ENCODE data around the gene WDR72. TPM values are rescaled to one million over a fixed set of nuclear protein-coding genes. Genes with fewer than 3 reads are reported as not detected.

Gene WDR72
- total and polyA plus RNA-seq, 2 donors (not counting 1 experiment from before 2014, with no cell fraction given) = not detected

- TF ChIP-seq CTCF (IDR thresholded peaks at IDR 0.05) (no peak), EZH2 (IDR thresholded peaks at IDR 0.05; ENCODE audit: borderline replicate concordance, insufficient read depth, low read depth, low read length, poor library complexity, severe bottlenecking) (no peak)
- no peaks in the 10 kb centered on the region for H3K36me3 ChIP-seq (replicated peaks in 1 of 2; ENCODE audit: control extremely low read depth in 1 of 2, control insufficient read depth in 1 of 2, extremely low read depth in 1 of 2, insufficient read depth in 2 of 2, low read length in 1 of 2)
- Mint-ChIP-seq H3K4me3 (no peak overlapping the region), H3K27me3 (no peaks in the 10 kb centered on the region), H3K4me1 (no peaks in the 10 kb centered on the region), H3K27ac (no peak overlapping the region), H3K9me3 (ENCODE audit: insufficient read depth) (no peaks in the 10 kb centered on the region)
- POLR2A ChIA-PET = no interaction called here
- DNase-seq (no peak), ATAC-seq (ENCODE audit: low read depth) (no peak)
- WGBS (ENCODE audit: insufficient coverage) = no CpG with 5 or more reads among the region's 3 CpGs
- H3K9me3 ChIP-seq (ENCODE audit: control extremely low read depth in 1 of 3, control insufficient read depth in 2 of 3, insufficient read depth in 1 of 3, low read length in 2 of 3) = peaks cover 0 to 1% (median 0%) of the 10 kb centered on the region in 3 donors
- no peak overlapping the region for H3K27ac ChIP-seq (ENCODE audit: low read length in 2 of 2)
- H3K27me3 ChIP-seq (replicated peaks in 1 of 4; ENCODE audit: control extremely low read depth in 1 of 4, control insufficient read depth in 3 of 4, insufficient read depth in 4 of 4, low read length in 3 of 4) = no peaks in the 10 kb centered on the region
- intact Hi-C loops (cut with micrococcal nuclease) = no loop called here
- H4K20me1 ChIP-seq (ENCODE audit: control insufficient read depth, insufficient read depth, low read length, poor library complexity, severe bottlenecking) = no peaks in the 10 kb centered on the region
- no peaks in the 10 kb centered on the region for H3K79me2 ChIP-seq (ENCODE audit: control insufficient read depth, insufficient read depth, low read length)
- no peak overlapping the region for H3K4me3 ChIP-seq (ENCODE audit: control extremely low read depth in 1 of 5, extremely low read depth in 1 of 5, insufficient read depth in 1 of 5, low read depth in 2 of 5, low read length in 4 of 5)
- H3K4me1 ChIP-seq (ENCODE audit: control insufficient read depth in 2 of 2, insufficient read depth in 2 of 2, low read length in 2 of 2) = no peaks in the 10 kb centered on the region
- H3K4me2 ChIP-seq (replicated peaks; ENCODE audit: low read depth, low read length, poor library complexity, severe bottlenecking) = no peak overlapping the region
- H3K9ac ChIP-seq (ENCODE audit: low read length) = no peak overlapping the region
- no peak overlapping the region for H2AFZ ChIP-seq (ENCODE audit: insufficient read depth, low read depth, low read length, poor library complexity, severe bottlenecking)
- CTCF ChIA-PET = no interaction called here
Observed at GRCh38 chr15:53530761-53531160, 228.7 kb downstream of the WDR72 start.

GRCh38 chr15:53527996-53528395 is 231.5 kb downstream of the WDR72 start:
- Mint-ChIP-seq H3K27ac (no peak overlapping the region), H3K4me1 (no peaks in the 10 kb centered on the region), H3K9me3 (ENCODE audit: insufficient read depth) (no peaks in the 10 kb centered on the region), H3K4me3 (no peak overlapping the region), H3K27me3 (no peaks in the 10 kb centered on the region)
- no peak for ATAC-seq (ENCODE audit: low read depth)
- H3K79me2 ChIP-seq (ENCODE audit: control insufficient read depth, insufficient read depth, low read length) = no peaks in the 10 kb centered on the region
- H3K4me1 ChIP-seq (ENCODE audit: control insufficient read depth in 2 of 2, insufficient read depth in 2 of 2, low read length in 2 of 2) = no peaks in the 10 kb centered on the region
- H4K20me1 ChIP-seq (ENCODE audit: control insufficient read depth, insufficient read depth, low read length, poor library complexity, severe bottlenecking) = no peaks in the 10 kb centered on the region
- TF ChIP-seq EZH2 (IDR thresholded peaks at IDR 0.05; ENCODE audit: borderline replicate concordance, insufficient read depth, low read depth, low read length, poor library complexity, severe bottlenecking) = no peak
- no peak for TF ChIP-seq CTCF (IDR thresholded peaks at IDR 0.05)
- no peaks in the 10 kb centered on the region for H3K36me3 ChIP-seq (replicated peaks in 1 of 2; ENCODE audit: control extremely low read depth in 1 of 2, control insufficient read depth in 1 of 2, extremely low read depth in 1 of 2, insufficient read depth in 2 of 2, low read length in 1 of 2)
- no peak overlapping the region for H2AFZ ChIP-seq (ENCODE audit: insufficient read depth, low read depth, low read length, poor library complexity, severe bottlenecking)
- no peak overlapping the region for H3K4me3 ChIP-seq (ENCODE audit: control extremely low read depth in 1 of 5, extremely low read depth in 1 of 5, insufficient read depth in 1 of 5, low read depth in 2 of 5, low read length in 4 of 5)
- no peaks in the 10 kb centered on the region for H3K27me3 ChIP-seq (replicated peaks in 1 of 4; ENCODE audit: control extremely low read depth in 1 of 4, control insufficient read depth in 3 of 4, insufficient read depth in 4 of 4, low read length in 3 of 4)
- CTCF ChIA-PET = no interaction called here
- H3K4me2 ChIP-seq (replicated peaks; ENCODE audit: low read depth, low read length, poor library complexity, severe bottlenecking) = no peak overlapping the region
- no peak overlapping the region for H3K27ac ChIP-seq (ENCODE audit: low read length in 2 of 2)
- no peak for DNase-seq
- H3K9ac ChIP-seq (ENCODE audit: low read length) = no peak overlapping the region
- peaks cover 0 to 1% (median 0%) of the 10 kb centered on the region in 3 donors for H3K9me3 ChIP-seq (ENCODE audit: control extremely low read depth in 1 of 3, control insufficient read depth in 2 of 3, insufficient read depth in 1 of 3, low read length in 2 of 3)
- POLR2A ChIA-PET = no interaction called here
- intact Hi-C loops (cut with micrococcal nuclease) = no loop called here

All from B cell (primary cell).